Breast epithelium (tissue), 3 donors: ENCODE results near the gene MBD5.

Experiments
- CTCF ChIP-seq, 3 donors: fragments of 450-650 bp; IDR thresholded peaks; one replicate each; pipeline ENCODE4 v1.5.1; 2016 to 2017; ENCODE audit warnings: antibody characterized with exemption in 3 of 3, mild to moderate bottlenecking in 3 of 3, moderate library complexity in 3 of 3
- POLR2A ChIP-seq: fragments of 450-650 bp; IDR thresholded peaks from one replicate; pipeline ENCODE4 v1.6.1; 2016; ENCODE audit warnings: antibody characterized with exemption, mild to moderate bottlenecking, moderate library complexity

GRCh38 chr2:148430101-148430500 is 409.2 kb downstream of the MBD5 start:
- TF ChIP-seq CTCF (IDR thresholded peaks at IDR 0.05) (no peak), POLR2A (no peak)
